ENCODE results near the gene BCAR3. TPM values are rescaled to one million over a fixed set of nuclear protein-coding genes. Genes with fewer than 3 reads are reported as not detected.
A peak's percentile ranks its signal among the peaks of the same experiment; 100 is the strongest.
"Not testable (repeated sequence)": the region's sequence is repeated elsewhere in the genome, so short reads cannot be mapped to it uniquely, and the experiment has no call there.

The BCAR3 gene
- total RNA-seq, 2 experiments from 2014 or later, result 0.46 to 0.54 TPM

- Mint-ChIP-seq H3K36me3 (ENCODE audit: low read depth) (no peaks in the 10 kb centered on the region), H3K9me3 (ENCODE audit: low read depth) (no peaks in the 10 kb centered on the region), H3K27ac (no peak overlapping the region), H3K4me3 (no peak overlapping the region), H3K4me1 (no peaks in the 10 kb centered on the region), H3K27me3 (no peaks in the 10 kb centered on the region)
- intact Hi-C loops (cut with DNase I, micrococcal nuclease), result no loop called here
- ChIA-PET POLR2A (no interaction called here), CTCF (interaction anchor here (1.2 to 1.9 kb wide), 2 partner anchors 60 to 134 kb away, joined by 3 to 7 read pairs; no protein-coding TSS in a partner anchor)
- DNase-seq (no peak), ATAC-seq (no peak)
Observed at GRCh38 chr1:93569489-93569888, 112.1 kb downstream of the BCAR3 start.

- intact Hi-C loops (cut with DNase I, micrococcal nuclease), result no loop called here
Observed at GRCh38 chr1:93567255-93567918, 114.2 kb downstream of the BCAR3 start.

GRCh38 chr1:93566227-93566626 is 115.4 kb downstream of the BCAR3 start:
- no peaks in the 10 kb centered on the region for H3K36me3 Mint-ChIP-seq (ENCODE audit: low read depth)
- DNase-seq (no peak), ATAC-seq (no peak)
- ChIA-PET CTCF (interaction anchor here (0.7 kb wide), 1 partner anchor 41 kb away, joined by 6 read pairs; no protein-coding TSS in a partner anchor), POLR2A (no interaction called here)
- H3K9me3 Mint-ChIP-seq (ENCODE audit: low read depth), result no peaks in the 10 kb centered on the region
- H3K27ac Mint-ChIP-seq, result no peak overlapping the region
- no peak overlapping the region for H3K4me3 Mint-ChIP-seq
- H3K27me3 Mint-ChIP-seq, result no peaks in the 10 kb centered on the region
- H3K4me1 Mint-ChIP-seq, result no peaks in the 10 kb centered on the region
- intact Hi-C loops (cut with DNase I, micrococcal nuclease), result no loop called here

More at GRCh38 chr1:93567255-93567918, 114.2 kb downstream of the BCAR3 start:
- no peak overlapping the region for H3K4me3 Mint-ChIP-seq
- ChIA-PET CTCF (no interaction called here), POLR2A (no interaction called here)
- no peaks in the 10 kb centered on the region for H3K9me3 Mint-ChIP-seq (ENCODE audit: low read depth)
- ATAC-seq, result peak; percentile 78
- H3K27ac Mint-ChIP-seq, result no peak overlapping the region
- DNase-seq, result peak; percentile 33
- H3K36me3 Mint-ChIP-seq (ENCODE audit: low read depth), result no peaks in the 10 kb centered on the region
- H3K27me3 Mint-ChIP-seq, result no peaks in the 10 kb centered on the region
- no peaks in the 10 kb centered on the region for H3K4me1 Mint-ChIP-seq

GRCh38 chr1:93565496-93566206 is 116.0 kb downstream of the BCAR3 start:
- Mint-ChIP-seq H3K4me1 (no peaks in the 10 kb centered on the region), H3K4me3 (no peak overlapping the region), H3K9me3 (ENCODE audit: low read depth) (no peaks in the 10 kb centered on the region), H3K36me3 (ENCODE audit: low read depth) (no peaks in the 10 kb centered on the region), H3K27ac (no peak overlapping the region), H3K27me3 (no peaks in the 10 kb centered on the region)
- DNase-seq, result no peak
- ChIA-PET POLR2A (no interaction called here), CTCF (interaction anchor here (0.7 kb wide), 1 partner anchor 42 kb away, joined by 6 read pairs; no protein-coding TSS in a partner anchor)
- intact Hi-C loops (cut with DNase I, micrococcal nuclease), result no loop called here
- no peak for ATAC-seq

GRCh38 chr1:93559695-93560094 is 121.9 kb downstream of the BCAR3 start:
- intact Hi-C loops (cut with DNase I, micrococcal nuclease), result no loop called here
- ATAC-seq, result no peak
- no peak overlapping the region for H3K4me3 Mint-ChIP-seq
- H3K27ac Mint-ChIP-seq, result no peak overlapping the region
- ChIA-PET CTCF (no interaction called here), POLR2A (no interaction called here)
- no peaks in the 10 kb centered on the region for H3K9me3 Mint-ChIP-seq (ENCODE audit: low read depth)
- no peak for DNase-seq
- peaks cover 9% of the 10 kb centered on the region for H3K4me1 Mint-ChIP-seq
- no peaks in the 10 kb centered on the region for H3K36me3 Mint-ChIP-seq (ENCODE audit: low read depth)
- H3K27me3 Mint-ChIP-seq, result no peaks in the 10 kb centered on the region

GRCh38 chr1:93559045-93559444 is 122.6 kb downstream of the BCAR3 start:
- Mint-ChIP-seq H3K36me3 (ENCODE audit: low read depth) (no peaks in the 10 kb centered on the region), H3K27me3 (no peaks in the 10 kb centered on the region), H3K9me3 (ENCODE audit: low read depth) (no peaks in the 10 kb centered on the region), H3K4me3 (no peak overlapping the region), H3K4me1 (peaks cover 15% of the 10 kb centered on the region), H3K27ac (no peak overlapping the region)
- no peak for DNase-seq
- CTCF ChIA-PET, result interaction anchor here (0.5 kb wide), 1 partner anchor 1040 kb away, joined by 3 read pairs; no protein-coding TSS in a partner anchor
- ATAC-seq, result no peak
- intact Hi-C loops (cut with DNase I, micrococcal nuclease), result no loop called here
- POLR2A ChIA-PET, result no interaction called here

- intact Hi-C loops (cut with DNase I, micrococcal nuclease), result no loop called here
- ATAC-seq (no peak), DNase-seq (no peak)
- Mint-ChIP-seq H3K27me3 (no peaks in the 10 kb centered on the region), H3K36me3 (ENCODE audit: low read depth) (no peaks in the 10 kb centered on the region), H3K4me3 (no peak overlapping the region), H3K27ac (no peak overlapping the region), H3K4me1 (peaks cover 20% of the 10 kb centered on the region), H3K9me3 (ENCODE audit: low read depth) (no peaks in the 10 kb centered on the region)
- ChIA-PET POLR2A (no interaction called here), CTCF (interaction anchor here (0.7 kb wide), 1 partner anchor 29 kb away, joined by 3 read pairs; no protein-coding TSS in a partner anchor)
Observed at GRCh38 chr1:93556291-93556690, 125.3 kb downstream of the BCAR3 start.

GRCh38 chr1:93554883-93555872 is 126.5 kb downstream of the BCAR3 start:
- no peak overlapping the region for H3K27ac Mint-ChIP-seq
- H3K9me3 Mint-ChIP-seq (ENCODE audit: low read depth), result no peaks in the 10 kb centered on the region
- H3K27me3 Mint-ChIP-seq, result no peaks in the 10 kb centered on the region
- peaks cover 20% of the 10 kb centered on the region for H3K4me1 Mint-ChIP-seq
- ChIA-PET CTCF (interaction anchor here (0.7 to 1.5 kb wide), 2 partner anchors 28 to 74 kb away, joined by 3 read pairs; no protein-coding TSS in a partner anchor), POLR2A (no interaction called here)
- no peak for DNase-seq
- H3K36me3 Mint-ChIP-seq (ENCODE audit: low read depth), result no peaks in the 10 kb centered on the region
- ATAC-seq, result no peak
- intact Hi-C loops (cut with DNase I, micrococcal nuclease), result no loop called here
- no peak overlapping the region for H3K4me3 Mint-ChIP-seq

GRCh38 chr1:93553886-93554490 is 127.6 kb downstream of the BCAR3 start:
- H3K27me3 Mint-ChIP-seq; DNase-seq; intact Hi-C loops (cut with DNase I, micrococcal nuclease); H3K27ac Mint-ChIP-seq; H3K9me3 Mint-ChIP-seq (ENCODE audit: low read depth); H3K4me3 Mint-ChIP-seq; ATAC-seq; H3K36me3 Mint-ChIP-seq (ENCODE audit: low read depth); POLR2A ChIA-PET: not testable (repeated sequence)
- peaks cover 20% of the 10 kb centered on the region for H3K4me1 Mint-ChIP-seq
- CTCF ChIA-PET, result interaction anchor here (1.5 kb wide), 1 partner anchor 75 kb away, joined by 3 read pairs; no protein-coding TSS in a partner anchor

GRCh38 chr1:93552741-93553455 is 128.7 kb downstream of the BCAR3 start:
- ATAC-seq (no peak), DNase-seq (no peak)
- H3K4me1 Mint-ChIP-seq, result peaks cover 19% of the 10 kb centered on the region
- no peak overlapping the region for H3K4me3 Mint-ChIP-seq
- no peaks in the 10 kb centered on the region for H3K36me3 Mint-ChIP-seq (ENCODE audit: low read depth)
- ChIA-PET POLR2A (no interaction called here), CTCF (interaction anchor here (1.4 kb wide), 2 partner anchors 9 to 13 kb away, joined by 3 to 4 read pairs; no protein-coding TSS in a partner anchor)
- H3K27ac Mint-ChIP-seq, result no peak overlapping the region
- intact Hi-C loops (cut with DNase I, micrococcal nuclease), result no loop called here
- no peaks in the 10 kb centered on the region for H3K9me3 Mint-ChIP-seq (ENCODE audit: low read depth)
- no peaks in the 10 kb centered on the region for H3K27me3 Mint-ChIP-seq

Data from activated CD4-positive, alpha-beta T cell treated with anti-CD3 and anti-CD28 coated beads for 36 hours (primary cell).